ENCODE measurements around the gene CFAP20DC. TPM values are rescaled to one million over a fixed set of nuclear protein-coding genes. Genes with fewer than 3 reads are reported as not detected.

Gene CFAP20DC
- total and polyA plus RNA-seq, 10 of the 15 experiments (the other 5 are each of a cell fraction or from before 2014, with no cell fraction given) = 0.53 to 11.6 (median 2.0) TPM

GRCh38 chr3:58800940-58801339, 248.9 kb downstream of the CFAP20DC start (continued):
- TF ChIP-seq NRF1 (conservative IDR thresholded peaks at IDR 0.05; ENCODE audit: low read depth, low read length) (no peak), IKZF1 (conservative IDR thresholded peaks at IDR 0.05) (peak; percentile 35; the same call in 1 of the 2 replicates), TCF3 (IDR thresholded peaks at IDR 0.05; ENCODE audit: borderline replicate concordance, insufficient read depth, low read depth, low read length) (no peak), TBL1XR1 (IDR thresholded peaks at IDR 0.05; ENCODE audit: low read depth, low read length) (no peak), ZNF217 (IDR thresholded peaks at IDR 0.05) (no peak), KLF5 (IDR thresholded peaks at IDR 0.05; ENCODE audit: partially characterized antibody) (no peak)
- TF ChIP-seq, protein P1, sequence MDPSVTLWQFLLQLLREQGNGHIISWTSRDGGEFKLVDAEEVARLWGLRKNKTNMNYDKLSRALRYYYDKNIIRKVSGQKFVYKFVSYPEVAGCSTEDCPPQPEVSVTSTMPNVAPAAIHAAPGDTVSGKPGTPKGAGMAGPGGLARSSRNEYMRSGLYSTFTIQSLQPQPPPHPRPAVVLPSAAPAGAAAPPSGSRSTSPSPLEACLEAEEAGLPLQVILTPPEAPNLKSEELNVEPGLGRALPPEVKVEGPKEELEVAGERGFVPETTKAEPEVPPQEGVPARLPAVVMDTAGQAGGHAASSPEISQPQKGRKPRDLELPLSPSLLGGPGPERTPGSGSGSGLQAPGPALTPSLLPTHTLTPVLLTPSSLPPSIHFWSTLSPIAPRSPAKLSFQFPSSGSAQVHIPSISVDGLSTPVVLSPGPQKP (IDR thresholded peaks at IDR 0.05; ENCODE audit: low read depth, low read length) = no peak
- TF ChIP-seq, protein P2, sequence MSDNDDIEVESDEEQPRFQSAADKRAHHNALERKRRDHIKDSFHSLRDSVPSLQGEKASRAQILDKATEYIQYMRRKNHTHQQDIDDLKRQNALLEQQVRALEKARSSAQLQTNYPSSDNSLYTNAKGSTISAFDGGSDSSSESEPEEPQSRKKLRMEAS (IDR thresholded peaks at IDR 0.05; ENCODE audit: low read depth, low read length) = no peak

DNA sequence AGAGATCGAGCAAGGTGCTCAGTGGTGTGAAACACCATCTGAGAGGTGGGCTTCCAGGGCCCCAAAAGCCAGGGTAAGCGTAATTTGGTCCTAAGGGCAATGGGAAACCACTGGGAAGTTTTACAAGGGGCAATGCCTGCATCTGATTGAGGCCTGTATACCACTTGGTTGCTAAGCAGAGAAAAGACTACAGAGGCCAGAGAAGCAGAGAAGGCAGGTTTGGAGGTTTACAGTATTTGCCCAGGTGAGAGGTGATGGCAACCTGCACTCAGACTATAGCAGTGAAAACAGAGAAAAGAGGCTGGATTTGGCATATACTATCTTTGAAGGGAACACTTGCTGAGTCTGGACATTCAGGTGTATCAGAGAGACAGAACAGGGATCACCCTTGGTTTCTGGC, 249.8 kb downstream of the CFAP20DC start:
- ATAC-seq (no peak), DNase-seq (ENCODE audit: low read depth, low spot score) (no peak), FAIRE-seq (no peak)
- H2AFZ ChIP-seq (ENCODE audit: control insufficient read depth, low read depth, low read length) = no peak overlapping the region
- BruUV-seq (replicated peaks) = no TSS peak
- CTCF ChIA-PET = no interaction called here
- 0% methylated on average over 2 of the region's 2 CpGs for WGBS (ENCODE audit: insufficient coverage, insufficient replicate concordance, low lambda C conversion rate, missing lambda C conversion rate)
- SMC1A ChIA-PET (ENCODE audit: uncharacterized antibody, unreplicated experiment) = no interaction called here
- H3K79me2 ChIP-seq (ENCODE audit: control insufficient read depth, insufficient read depth, low read length) = no peaks in the 10 kb centered on the region
- H3K36me3 ChIP-seq (ENCODE audit: control insufficient read depth in 2 of 2, insufficient read depth in 2 of 2, low read length in 1 of 2) = no peaks in the 10 kb centered on the region
- no peaks in the 10 kb centered on the region for H3K27me3 ChIP-seq (replicated peaks in 1 of 2; ENCODE audit: control insufficient read depth in 2 of 2, insufficient read depth in 2 of 2, low read length in 1 of 2)
- H3K27ac ChIP-seq (ENCODE audit: control insufficient read depth, insufficient read depth) = no peak overlapping the region
- POLR2A ChIA-PET = no interaction called here
- no peak overlapping the region for H3K4me3 ChIP-seq
- no peaks in the 10 kb centered on the region for H3K9me3 ChIP-seq (replicated peaks; ENCODE audit: control insufficient read depth, insufficient read depth, low read length)
- H3K4me1 ChIP-seq (ENCODE audit: control insufficient read depth, insufficient read depth, low read length) = no peaks in the 10 kb centered on the region
- intact Hi-C loops (cut with micrococcal nuclease; ENCODE audit: unreplicated experiment) = no loop called here
- H3K9ac ChIP-seq (ENCODE audit: control insufficient read depth, insufficient read depth, low read length) = no peak overlapping the region
- in situ Hi-C loops (cut with MboI) = no loop called here
- H4K20me1 ChIP-seq (ENCODE audit: control insufficient read depth, insufficient read depth) = no peaks in the 10 kb centered on the region
- H3K4me2 ChIP-seq (ENCODE audit: control insufficient read depth, insufficient read depth) = no peak overlapping the region
- RAD21 ChIA-PET (ENCODE audit: unreplicated experiment) = no interaction called here
- TF ChIP-seq BCL11A (IDR thresholded peaks at IDR 0.05; ENCODE audit: low read depth, low read length) (no peak), PML (IDR thresholded peaks at IDR 0.05; ENCODE audit: low read length) (no peak), MYC (IDR thresholded peaks at IDR 0.05; ENCODE audit: insufficient read depth, insufficient read length, insufficient replicate concordance, low read length, severe bottlenecking) (no peak), RELA (IDR thresholded peaks at IDR 0.05; ENCODE audit: borderline replicate concordance, partially characterized antibody) (no peak), SMAD1 (IDR thresholded peaks at IDR 0.05; ENCODE audit: low read depth, partially characterized antibody) (no peak), LARP7 (IDR thresholded peaks at IDR 0.05) (no peak), PBX3 (IDR thresholded peaks at IDR 0.05; ENCODE audit: insufficient replicate concordance, low read depth, low read length) (no peak), RELB (IDR thresholded peaks at IDR 0.05; ENCODE audit: low read depth) (no peak), SUPT20H (IDR thresholded peaks at IDR 0.05; ENCODE audit: borderline replicate concordance, control insufficient read depth, low read depth, low read length) (no peak)
- TF ChIP-seq, protein P3, sequence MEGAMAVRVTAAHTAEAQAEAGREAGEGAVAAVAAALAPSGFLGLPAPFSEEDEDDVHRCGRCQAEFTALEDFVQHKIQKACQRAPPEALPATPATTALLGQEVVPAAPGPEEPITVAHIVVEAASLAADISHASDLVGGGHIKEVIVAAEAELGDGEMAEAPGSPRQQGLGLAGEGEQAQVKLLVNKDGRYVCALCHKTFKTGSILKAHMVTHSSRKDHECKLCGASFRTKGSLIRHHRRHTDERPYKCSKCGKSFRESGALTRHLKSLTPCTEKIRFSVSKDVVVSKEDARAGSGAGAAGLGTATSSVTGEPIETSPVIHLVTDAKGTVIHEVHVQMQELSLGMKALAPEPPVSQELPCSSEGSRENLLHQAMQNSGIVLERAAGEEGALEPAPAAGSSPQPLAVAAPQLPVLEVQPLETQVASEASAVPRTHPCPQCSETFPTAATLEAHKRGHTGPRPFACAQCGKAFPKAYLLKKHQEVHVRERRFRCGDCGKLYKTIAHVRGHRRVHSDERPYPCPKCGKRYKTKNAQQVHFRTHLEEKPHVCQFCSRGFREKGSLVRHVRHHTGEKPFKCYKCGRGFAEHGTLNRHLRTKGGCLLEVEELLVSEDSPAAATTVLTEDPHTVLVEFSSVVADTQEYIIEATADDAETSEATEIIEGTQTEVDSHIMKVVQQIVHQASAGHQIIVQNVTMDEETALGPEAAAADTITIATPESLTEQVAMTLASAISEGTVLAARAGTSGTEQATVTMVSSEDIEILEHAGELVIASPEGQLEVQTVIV (IDR thresholded peaks at IDR 0.05; ENCODE audit: borderline replicate concordance, partially characterized antibody) = no peak
